GM21723 (cell line): ENCODE results near the gene FRYL.
"Not testable (repeated sequence)": the region's sequence is repeated elsewhere in the genome, so short reads cannot be mapped to it uniquely, and the experiment has no call there.

ENCODE experiments used
- ATAC-seq: cut with Tn5 transposase; IDR thresholded peaks from one replicate; pipeline ENCODE4 v1.9.1; 2021; ENCODE audit warnings: mild to moderate bottlenecking, moderate library complexity; ENCODE audit not compliant: unreplicated experiment

The FRYL gene

DNA sequence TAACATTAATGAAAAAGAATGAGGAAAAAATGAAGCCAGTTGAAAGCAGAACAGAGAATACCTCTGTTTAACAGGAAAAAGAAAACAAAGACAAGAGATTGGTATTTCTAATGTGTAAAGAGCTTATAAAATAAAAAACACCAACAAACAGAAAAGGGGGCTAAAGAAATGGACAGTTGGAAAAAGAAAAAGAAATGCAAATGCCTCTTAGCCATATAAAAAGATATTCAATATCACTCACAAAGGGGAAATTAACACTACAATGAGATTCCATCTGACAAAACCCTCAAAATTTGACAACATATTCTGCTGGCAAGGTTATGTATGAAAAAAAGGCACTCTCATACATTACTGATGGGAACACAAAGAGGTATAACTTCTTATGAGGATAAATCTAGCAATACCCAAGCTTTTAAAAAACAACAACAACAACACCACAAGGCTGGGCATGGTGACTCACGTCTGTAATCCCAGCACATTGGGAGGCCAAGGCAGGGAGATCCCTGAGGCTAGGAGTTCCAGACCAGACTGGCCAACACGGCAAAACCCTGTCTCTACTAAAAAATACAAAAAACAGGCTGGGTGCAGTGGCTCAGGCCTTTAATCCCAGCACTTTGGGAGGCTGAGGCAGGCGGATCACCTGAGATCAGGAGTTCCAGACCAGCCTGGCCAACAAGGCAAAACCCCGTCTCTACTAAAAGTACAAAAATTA, 75.8 kb downstream of the FRYL start:
- ATAC-seq, result no peak

DNA sequence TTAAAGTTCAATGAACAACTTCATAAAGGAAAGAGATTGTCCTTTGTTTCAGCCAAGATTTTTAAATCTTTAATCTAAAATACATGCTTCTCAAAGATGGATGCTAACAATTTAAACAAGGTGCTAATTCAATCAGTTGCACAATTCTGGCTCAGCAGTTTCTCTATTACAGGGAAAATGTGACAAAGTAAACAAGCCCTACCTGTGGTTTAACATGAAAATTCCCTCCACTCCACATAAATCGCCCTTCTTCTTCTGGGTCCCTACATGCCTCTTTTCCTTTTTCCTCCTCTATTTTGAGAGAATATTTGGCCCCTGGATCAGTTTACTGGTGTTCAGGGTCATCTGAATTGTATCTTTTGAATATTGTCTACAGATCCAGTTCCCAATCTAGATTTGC, 80.6 kb downstream of the FRYL start:
- ATAC-seq, result no peak

DNA sequence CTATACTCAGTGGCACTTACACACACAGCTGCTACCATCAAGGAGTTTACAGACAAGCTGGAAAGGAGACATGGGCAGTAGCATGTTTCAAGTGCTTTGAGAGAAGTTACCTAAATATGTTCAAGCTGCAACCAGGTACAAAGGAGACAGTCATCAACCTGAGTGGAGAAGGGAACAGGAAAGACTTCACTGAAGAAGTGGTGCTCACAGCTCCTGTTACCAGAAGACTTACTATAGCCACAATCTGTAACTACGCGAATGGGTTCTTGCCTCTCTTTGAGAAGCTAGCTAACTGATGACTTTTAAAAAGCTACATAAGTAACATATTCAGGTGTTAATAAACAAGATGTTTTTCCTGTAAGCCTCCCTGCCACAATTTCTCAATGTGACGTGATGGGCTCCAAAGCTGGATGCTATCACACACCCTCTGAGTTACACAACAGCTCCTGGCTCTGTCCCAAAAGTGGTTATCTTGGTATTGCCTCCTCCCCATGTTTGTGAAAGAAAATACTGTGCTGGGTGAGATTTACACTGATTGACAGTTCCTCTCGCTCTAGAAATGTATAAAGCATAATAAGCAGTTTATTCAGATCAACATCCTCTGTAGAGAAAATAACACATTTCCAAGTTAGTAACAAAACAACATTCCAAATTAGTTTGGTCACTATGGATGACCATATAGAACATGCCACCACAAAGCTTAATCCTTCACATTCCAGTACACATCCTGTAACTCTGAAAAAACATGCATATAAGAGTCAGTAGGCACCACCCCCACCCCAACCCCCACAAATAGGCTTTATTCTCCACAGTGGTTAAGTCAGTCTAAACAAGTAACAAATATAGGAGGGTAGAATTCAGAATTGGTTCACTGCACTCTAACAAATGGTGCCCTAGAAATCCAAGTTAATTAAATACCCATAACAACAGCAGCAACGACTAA, 81.8 kb downstream of the FRYL start:
- ATAC-seq, result no peak

DNA sequence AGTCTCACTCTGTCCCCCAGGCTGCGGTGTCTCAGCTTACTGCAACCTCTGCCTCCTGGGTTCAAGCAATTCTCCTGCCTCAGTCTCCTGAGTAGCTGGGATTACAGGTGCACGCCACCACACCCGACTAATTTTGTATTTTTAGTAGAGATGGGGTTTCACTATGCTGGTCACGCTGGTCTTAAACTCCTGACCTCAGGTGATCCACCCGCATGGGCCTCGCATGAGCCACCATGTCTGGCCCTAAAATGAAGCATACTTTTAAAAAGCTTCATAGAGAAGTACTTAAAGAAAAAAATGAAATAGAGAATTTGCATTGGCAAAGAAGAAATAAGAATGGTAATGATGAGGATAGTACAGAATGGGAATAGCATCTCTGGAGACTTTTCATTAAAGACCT, 82.6 kb downstream of the FRYL start:
- not testable (repeated sequence) for ATAC-seq

DNA sequence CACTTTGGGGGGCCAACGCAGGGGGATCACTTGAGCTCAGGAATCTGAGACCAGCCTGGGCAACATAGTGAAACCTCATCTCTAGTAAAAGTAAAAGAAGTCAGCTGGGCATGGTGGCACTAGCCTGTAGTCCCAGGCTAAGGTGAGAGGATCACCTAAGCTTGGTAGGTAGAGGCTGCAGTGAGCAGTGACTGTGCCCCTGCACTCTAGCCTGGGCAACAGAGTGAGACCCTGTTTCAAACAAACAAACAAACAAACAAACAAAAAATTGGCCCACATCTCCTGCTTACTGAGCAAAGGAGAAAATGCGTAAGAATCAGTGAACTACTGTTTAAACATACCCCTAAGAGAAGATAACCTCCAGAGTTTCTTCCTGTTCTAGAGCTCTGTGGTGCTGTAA, 85.3 kb downstream of the FRYL start:
- ATAC-seq, result no peak

DNA sequence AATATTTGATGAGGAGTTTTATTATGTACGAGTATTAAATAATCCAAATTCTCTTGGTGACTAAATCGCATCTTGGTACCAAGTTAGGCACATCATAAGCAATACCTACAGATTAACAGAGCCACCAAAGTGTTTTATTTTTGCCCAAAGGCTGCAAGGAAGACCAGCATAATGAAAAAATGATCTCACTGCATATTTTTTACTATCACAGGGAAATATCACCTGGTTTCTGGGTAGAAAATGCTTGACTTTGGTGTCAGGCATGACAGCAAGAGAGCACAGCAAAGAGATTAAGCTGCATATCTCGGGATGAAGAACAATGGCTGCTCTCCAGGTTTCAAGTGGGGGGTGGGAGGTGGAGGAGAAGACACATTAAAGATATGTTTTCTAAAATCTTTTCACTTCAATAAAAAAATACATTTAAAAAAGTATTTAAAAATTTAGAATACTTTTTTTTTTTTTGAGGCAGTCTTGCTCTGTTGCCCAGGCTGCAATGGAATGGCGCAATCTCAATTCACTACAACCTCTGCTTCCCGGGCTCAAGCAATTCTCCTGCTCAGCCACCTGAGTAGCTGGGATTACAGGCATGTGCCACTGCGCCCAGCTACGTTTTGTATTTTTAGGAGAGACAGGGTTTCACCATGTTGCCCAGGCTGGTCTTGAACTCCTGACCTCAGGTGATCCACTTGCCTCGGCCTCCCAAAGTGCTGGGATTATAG, 86.1 kb downstream of the FRYL start:
- no peak for ATAC-seq

DNA sequence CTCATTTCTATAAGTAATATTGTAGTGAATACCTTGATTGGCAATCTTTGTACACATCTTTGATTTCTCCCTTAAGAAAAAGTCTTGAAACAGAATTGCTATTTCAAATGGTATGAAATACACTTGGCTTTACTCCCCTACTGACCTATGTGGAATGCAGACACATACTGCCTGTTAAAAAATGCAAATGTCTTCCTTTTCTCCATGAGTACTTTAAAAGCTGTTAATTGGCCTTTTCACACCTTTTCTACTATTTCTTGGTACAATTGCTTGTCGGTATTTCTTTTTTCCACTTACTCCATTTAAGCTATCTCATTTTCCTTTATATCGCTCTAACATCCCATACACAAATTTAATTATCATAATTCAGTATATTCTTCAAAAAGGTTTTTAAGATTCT, 87.2 kb downstream of the FRYL start:
- no peak for ATAC-seq

DNA sequence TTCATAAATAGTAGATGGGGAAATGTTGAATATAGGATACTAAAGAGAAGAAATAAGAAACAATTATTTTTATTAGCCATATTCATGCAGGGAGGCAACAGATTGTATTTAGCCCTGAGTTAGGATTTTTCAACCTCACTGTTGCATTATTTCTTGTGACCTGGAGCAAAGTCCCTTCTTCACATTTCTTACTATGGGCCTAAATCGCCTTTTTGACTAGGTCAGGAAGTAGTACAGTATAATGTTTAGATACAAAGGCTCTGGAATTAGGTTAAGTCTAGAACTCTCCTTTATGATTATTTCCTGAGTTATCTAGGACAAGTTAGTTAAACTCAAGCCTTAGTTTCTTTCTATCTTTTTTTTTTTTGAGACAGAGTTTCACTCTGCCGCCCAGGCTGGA, 88.0 kb downstream of the FRYL start:
- ATAC-seq, result no peak

DNA sequence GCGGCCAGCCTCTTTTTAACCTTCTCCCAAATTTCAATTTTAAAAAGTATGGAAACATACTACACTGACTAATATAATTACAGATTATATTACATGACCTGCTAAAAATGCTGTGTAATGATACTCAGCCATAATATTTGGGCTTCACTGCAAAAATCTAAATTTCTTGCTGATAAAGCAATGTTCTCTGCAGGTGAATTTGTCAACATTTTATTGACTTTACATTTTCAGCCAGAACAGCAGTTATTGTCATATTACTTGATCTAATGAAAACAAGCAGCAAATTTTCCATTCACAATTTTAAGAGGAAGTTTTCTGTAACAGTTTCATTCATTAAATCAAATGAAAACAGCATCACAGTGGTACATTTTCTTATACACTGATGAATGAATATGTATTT, 91.1 kb downstream of the FRYL start:
- ATAC-seq, result no peak

DNA sequence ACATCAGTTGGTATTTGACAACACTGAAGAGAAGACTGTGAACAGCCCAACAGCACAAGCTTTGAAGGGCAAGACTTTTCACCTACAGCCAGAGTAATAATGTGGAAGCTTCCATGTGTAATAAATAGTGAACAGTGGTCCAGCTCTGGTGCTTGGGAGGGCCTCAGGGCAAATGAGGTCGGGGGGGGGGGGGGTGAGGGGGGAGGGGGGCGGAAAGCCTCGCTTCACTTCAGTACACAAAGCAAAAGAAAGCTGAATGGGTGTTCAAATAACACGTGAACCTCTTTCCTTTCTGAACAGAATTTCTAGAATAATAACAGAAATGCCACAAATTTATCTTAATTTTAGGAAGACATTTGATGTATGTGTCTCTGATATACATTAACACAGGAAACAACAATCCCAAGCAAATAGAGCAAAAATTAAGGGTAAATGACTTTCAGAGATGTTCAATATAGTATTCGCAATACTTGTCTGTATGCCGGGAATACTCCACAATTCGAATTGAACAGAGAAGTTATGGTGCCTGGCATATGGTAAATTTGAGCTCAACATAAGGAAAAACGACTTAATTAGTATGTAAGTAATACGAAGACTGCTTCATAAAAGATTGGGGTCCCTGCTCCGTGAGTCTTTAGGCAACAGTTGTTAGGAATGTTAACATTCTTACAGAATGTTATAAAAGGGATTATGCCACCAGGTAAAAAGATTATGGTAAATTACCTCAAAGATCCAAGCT, 92.6 kb downstream of the FRYL start:
- no peak for ATAC-seq

DNA sequence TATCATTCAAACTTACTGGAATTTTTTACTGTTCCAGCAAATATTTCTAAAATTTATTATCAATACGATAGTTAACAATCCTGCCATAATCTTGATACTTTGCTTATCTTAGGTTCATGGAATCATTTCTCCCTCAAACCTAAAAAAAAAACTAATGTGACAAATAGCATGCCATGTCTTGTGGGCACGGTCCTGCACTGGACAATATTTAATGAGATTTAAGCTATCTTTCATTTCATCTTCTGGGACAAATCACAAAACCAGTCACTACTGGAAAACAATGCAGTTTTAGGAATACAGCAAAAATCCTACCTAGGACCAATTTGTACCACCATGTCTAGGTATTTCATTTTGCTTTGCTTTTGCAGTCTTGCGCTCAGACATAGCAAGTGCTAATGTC, 93.7 kb downstream of the FRYL start:
- ATAC-seq, result no peak

DNA sequence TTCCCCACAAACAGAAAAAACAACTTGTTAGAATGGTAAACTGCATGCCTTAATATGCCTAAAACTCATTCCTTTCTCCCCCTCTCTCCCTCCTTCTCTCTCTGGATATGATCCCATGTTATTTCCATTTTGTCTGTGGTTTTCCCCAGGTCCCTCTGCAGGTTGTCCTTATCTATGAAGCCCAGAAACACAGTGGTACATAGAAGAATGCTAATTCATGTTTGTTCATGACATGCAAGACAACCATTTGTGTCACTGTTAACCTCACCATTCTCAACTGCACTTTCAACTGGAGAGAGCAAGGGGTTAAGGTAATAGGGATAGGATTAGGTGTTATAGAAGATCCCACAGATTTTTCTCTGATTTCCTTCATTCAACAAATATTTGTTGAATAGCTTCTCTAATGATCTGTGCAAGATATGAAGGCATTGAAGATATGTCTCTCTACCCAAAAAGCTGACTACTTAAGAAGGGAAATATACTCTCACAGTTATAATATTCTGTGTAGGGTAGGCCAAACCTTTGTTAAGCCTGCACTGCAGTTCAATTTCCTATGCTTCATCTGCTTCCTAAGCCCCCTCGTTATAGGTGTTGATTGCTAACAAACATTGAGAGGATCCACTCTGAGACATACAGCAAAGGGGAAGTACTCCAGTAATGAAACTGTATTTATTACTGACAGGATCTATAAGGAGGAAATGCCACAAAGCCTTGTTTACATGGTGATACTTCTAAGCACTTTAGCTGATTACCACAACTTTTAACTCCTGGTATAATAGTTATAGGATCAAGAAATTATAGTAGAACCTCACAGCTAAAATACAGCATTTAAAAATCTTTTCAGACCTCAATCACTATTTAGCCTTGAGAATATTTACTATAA, 96.1 kb downstream of the FRYL start:
- peak; percentile 79 for ATAC-seq

DNA sequence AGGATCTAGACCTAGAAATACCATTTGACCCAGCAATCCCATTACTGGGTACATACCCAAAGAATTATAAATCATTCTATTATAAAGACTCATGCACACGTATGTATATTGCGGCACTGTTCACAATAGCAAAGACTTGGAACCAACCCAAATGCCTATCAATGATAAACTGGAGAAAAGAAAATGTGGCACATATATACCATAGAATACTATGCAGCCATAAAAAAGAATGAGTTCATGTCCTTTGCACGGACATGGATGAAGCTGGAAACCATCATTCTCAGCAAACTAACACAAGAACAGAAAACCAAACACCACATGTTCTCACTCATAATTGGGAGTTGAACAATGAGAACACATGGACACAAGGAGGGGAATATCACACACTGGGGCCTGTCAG, 97.2 kb downstream of the FRYL start:
- ATAC-seq, result not testable (repeated sequence)

DNA sequence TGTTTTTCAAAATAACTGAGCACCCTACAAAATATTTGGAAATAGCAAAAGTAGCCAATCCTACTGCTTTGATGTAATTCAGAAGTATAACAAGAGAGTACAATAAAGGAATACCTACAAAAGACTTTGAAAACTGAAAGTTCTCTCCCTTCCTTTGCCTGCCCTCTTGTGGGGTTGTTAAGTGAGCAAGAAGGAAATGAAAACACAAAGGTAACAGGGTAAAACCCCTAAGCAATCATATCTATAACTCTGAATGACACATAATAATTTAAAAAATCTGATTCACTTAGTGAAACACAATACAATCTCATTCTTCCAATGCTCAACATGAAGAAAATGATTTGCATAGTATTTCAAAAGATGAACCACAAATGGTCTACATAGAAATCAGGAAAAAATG, 98.2 kb downstream of the FRYL start:
- ATAC-seq, result peak; percentile 73

DNA sequence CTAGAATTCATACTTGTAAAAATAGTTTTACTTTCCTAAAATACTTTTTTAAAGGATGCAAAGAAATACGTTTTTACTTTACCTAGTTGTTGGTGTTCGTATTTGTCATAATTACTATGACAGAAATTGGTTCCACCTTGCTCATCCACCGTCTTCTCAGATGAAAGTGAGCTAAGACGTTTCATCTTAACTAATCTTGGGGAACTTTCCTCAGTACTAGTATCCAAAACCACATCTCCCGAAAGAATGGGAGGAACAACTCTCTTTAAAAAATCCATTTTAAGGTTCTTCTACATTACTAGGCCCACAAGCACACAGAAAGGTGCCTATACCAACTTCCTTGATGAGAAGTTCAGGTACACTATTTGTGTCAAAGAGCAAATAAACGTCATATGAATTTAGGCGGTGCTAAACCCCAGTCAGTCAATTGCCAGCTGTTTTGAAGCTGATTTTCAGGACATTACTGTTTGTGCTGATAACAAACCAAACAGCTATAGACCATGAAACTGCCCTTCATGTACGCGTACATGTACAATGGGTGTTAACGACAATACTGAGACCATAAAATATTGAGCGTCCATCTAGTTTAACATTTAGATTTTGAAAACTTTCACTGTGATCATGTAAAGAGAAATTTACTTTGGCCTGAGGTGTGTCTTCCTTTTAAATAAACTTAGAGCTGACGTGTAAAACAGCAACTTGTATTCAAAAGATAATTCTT, 99.1 kb downstream of the FRYL start:
- ATAC-seq, result no peak

DNA sequence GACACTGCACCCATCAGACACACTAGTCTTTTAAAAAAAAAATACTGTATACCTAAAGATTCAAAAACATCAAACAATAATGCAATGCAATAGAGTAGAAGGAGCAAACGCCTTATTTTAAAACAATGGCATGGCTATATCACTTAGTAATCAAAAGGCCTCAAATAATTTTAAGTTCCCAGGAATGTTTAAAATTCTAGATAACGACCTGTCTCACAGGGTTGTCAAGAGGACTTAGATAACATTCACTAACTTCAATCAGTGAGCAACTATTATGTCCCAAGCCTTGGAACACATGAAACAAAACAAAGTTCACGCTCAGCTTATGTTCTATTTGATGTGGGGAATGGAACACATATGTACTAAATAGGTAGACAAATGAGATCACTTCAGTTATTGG, 106.5 kb downstream of the FRYL start:
- ATAC-seq, result no peak

DNA sequence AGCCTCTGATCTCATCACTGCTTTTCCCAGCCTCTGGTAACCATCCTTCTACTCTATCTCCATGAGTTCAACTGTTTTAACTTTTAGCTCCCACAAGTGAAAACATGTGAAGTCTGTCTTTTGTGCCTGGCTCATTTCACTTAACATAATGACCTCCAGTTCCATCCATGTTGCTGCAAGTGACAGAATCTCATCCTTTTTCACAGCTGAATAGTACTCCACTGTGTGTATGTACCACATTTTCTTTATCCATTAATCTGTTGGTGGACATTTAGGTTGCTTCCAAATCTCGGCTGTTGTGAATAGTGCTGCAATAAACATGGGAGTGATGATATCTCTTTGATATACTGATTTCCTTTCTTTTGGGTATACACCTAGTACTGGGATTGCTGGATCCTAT, 109.5 kb downstream of the FRYL start:
- no peak for ATAC-seq

DNA sequence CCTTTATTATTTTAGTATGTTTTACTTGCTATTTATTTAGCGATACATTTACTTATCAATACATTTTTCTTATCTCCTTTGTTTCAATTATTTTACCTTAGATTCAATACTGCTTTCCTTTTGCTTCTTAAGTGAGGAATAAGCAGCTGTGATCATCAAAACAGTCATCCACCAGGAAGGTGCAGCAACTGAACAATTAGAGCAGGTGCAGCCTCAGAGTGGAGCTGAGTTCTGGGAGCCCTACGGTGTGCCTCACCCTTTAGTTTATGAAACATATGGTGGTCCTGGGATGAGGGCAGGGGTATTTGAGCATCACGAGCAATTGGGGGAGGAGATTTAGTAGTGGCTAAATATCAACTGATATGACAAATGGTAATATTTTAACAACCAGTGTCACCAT, 111.0 kb downstream of the FRYL start:
- ATAC-seq, result no peak

DNA sequence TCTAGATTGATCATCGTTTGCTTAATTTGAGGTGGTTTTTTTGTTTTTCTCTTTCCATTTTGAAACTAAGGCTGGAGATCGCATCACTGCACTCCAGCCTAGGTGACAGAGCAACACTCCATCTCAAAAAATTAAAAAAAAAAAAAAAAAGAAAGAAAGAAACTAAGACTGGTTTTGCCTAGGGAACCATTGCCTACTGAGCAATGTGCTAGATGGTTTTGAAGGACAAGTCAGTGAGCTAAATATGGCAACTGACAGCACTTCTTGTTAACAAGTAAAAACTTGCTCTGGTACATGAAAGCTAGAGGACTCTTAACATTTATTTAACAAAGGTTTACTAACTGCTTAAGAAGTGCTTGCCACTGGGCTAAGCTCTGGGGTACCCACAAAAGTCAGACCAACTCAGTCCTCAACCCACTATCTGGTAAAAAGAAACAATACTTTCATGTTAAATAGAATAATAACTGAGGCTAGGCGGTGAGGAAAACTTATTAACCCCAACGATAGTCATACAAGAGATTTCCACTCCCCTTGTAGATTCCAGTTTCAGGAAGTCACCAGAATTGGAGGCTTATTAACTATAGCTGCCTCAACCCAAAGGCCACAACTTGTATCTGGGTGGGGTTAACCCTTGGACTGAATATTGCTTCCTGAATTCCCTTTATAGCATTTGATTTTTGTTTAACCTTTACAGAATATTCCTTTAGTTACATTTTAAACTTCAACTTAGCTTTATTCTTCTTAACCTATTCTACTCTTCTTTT, 111.6 kb downstream of the FRYL start:
- peak; percentile 49 for ATAC-seq
